Heart left ventricle (tissue), 16 donors: ENCODE results near the gene NFKBIB. TPM values are rescaled to one million over a fixed set of nuclear protein-coding genes. Genes with fewer than 3 reads are reported as not detected.
A peak's percentile ranks its signal among the peaks of the same experiment; 100 is the strongest.

Source experiments
- ATAC-seq, 4 donors: fragments of 200-7000 bp; cut with Tn5 transposase; one replicate each; pipeline ENCODE4 v1.9.1; 2020 to 2022; ENCODE audit warnings: moderate library complexity in 4 of 4, mild to moderate bottlenecking in 3 of 4, moderate number of reproducible peaks in 1 of 4
- DNase-seq, 5 donors: peaks; one replicate each; pipeline ENCODE4 v3.0.0-alpha.2; 2020
- H3K27ac ChIP-seq, 12 donors: fragments of 200-600 bp; sonication (generic) in 4 of 12; one replicate each; pipeline versions ENCODE4 v1.5.0 to v1.8.0; 2016 to 2022; ENCODE audit warnings: mild to moderate bottlenecking in 2 of 12
- H3K27me3 ChIP-seq, 9 donors: fragments of 200-600 bp; sonication (generic) in 2 of 9; one replicate each; pipeline versions ENCODE4 v1.5.1 to v1.8.0; 2016 to 2022; ENCODE audit warnings: mild to moderate bottlenecking in 3 of 9
- H3K36me3 ChIP-seq, 9 donors: fragments of 200-600 bp; sonication (generic) in 2 of 9; one replicate each; pipeline versions ENCODE4 v1.5.0 to v1.8.0; 2018 to 2022; ENCODE audit warnings: mild to moderate bottlenecking in 2 of 9
- H3K4me1 ChIP-seq, 12 donors: fragments of 200-600 bp; sonication (generic) in 4 of 12; one replicate each; pipeline versions ENCODE4 v1.5.0 to v1.8.0; 2016 to 2022; ENCODE audit warnings: mild to moderate bottlenecking in 3 of 12
- H3K4me3 ChIP-seq, 12 donors: fragments of 200-600 bp; sonication (generic) in 4 of 12; one replicate each; pipeline versions ENCODE4 v1.5.0 to v1.8.0; 2017 to 2022; ENCODE audit warnings: mild to moderate bottlenecking in 9 of 12, moderate library complexity in 4 of 12
- H3K9me3 ChIP-seq, 12 donors: fragments of 200-600 bp; sonication (generic) in 4 of 12; one replicate each; pipeline versions ENCODE4 v1.5.0 to v1.8.0; 2016 to 2022; ENCODE audit warnings: mild to moderate bottlenecking in 1 of 12
- POLR2A ChIP-seq, 2 donors: fragments of 450-650 bp; IDR thresholded peaks; one replicate each; pipeline ENCODE4 v1.6.1; 2017; ENCODE audit warnings: antibody characterized with exemption in 2 of 2, mild to moderate bottlenecking in 2 of 2, moderate library complexity in 2 of 2
- WGBS, 4 donors: extraction: QIAGEN DNeasy Blood & Tissue Kit in 2 of 4; methylation state at CpG; one replicate each; pipeline versions ENCODE4 v1.1.5 to v1.1.7; 2013 to 2018; 5-methylcytosine and 5-hydroxymethylcytosine counted together
- intact Hi-C, 10 donors: fragments of 100-400 bp; cut with DNase I; formaldehyde crosslinking; loops; one replicate each; pipeline versions ENCODE4 v1.11.1 to v1.14.2; 2022
- polyA plus RNA-seq, 2 donors: library from polyadenylated mRNA; stranded (reverse); fragments of 200-250 nt; gene quantifications; one replicate each; pipeline ENCODE4 v1.2.3, GENCODE V29; 2013
- total RNA-seq, 9 donors: library from RNA; depleted of rRNA in 2 of 9; stranded (reverse); fragments of >200 nt in 2 of 9; fragmentation: NEBNext Ultra II Directional in 3 of 9; extraction: Animal tissue kit (Norgen Biotek cat#: 25700) in 3 of 9; gene quantifications; one replicate each; pipeline versions ENCODE4 v1.1.0 to v1.2.4, GENCODE V29; 2016 to 2023
- TF ChIP-seq, protein P1 (sequence below), 12 donors: fragments of 200-600 bp; sonication (generic) in 4 of 12; IDR thresholded peaks; one replicate each; pipeline versions ENCODE4 v1.5.0 to v1.8.0; 2018 to 2022; ENCODE audit warnings: antibody characterized with exemption in 12 of 12, mild to moderate bottlenecking in 5 of 12
- donor health status: ischemic (EF 13 %, LVEDD 7.1; RV severe dilation, severe dysfunction).
- donor health status: healthy with polysubstance abuse.
- donor health status: DM: no; HTN: yes; CAD: no.
- donor health status: DM: no; HTN: no; CAD: no.
- donor health status: ischemic (EF 25% LVEDD 6.9; RV normal size, moderate dysfunction).
- donor health status: ischemic (EF 25% LVEDD 5.7; RV mildly dilated, moderate dysfunction).
- donor health status: healthy.
- donor health status: DM: yes; HTN: yes; CAD: no.
- donor health status: ischemic (EF 35%, LVEDD 5.7; RV mildly dilated, moderate dysfunction).
- donor health status: nonischemic (EF 11% LVEDD 7.7; RV severe dilation, severe dysfunction).
- donor health status: DM: yes; HTN: yes; CAD: no.
- donor health status: PGD.
- donor health status: ischemic (EF 29% LVEDD 5.4; RV normal size, mild dysfunction).
- donor health status: nonischemic (EF 23%, LVEDD 6.1; RV moderate dilation, normal function).

Gene NFKBIB
- total and polyA plus RNA-seq, 11 donors: 17.2 to 90.4 (median 24.0) TPM

DNA sequence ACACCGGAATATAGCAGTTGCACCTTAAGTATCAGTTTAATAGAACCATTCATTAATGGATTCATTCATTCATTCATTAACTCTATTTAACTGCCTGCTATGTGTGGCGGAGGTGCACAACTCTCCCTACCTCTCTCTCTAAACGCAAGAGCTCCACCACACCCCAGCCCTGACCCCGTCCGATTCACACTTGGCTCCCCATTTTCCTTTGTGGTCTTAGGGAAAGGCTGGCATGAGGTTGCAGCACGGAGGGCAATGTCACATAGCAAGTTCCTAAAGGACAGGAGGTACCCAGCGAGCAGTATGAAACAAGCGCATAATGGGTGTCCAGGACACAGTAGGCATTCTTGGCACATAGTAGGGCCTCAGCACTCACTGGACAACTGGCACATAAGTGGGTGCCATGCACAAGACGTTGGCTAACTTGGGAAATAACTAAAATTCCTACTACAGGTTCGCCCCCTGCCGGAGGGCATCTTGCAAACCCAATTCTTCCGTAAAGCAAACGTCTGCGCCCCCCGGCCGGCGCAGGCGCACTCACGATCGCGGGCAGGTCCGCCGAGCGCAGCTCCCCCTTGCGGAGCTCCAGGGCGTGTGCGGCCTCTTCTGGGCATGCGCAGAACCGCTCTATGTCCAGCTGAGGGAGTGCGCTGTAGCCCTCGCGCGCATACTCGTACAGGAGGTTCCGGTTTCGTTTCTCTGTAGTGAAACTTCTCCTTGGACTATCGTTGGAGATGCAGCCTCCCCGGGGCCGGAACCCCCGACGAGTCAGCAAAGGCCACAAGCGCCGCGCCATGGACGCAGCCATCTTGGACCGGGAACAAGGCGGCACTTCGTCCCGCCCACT is 30.4 kb downstream of the NFKBIB start, which contains the start of gene SARS2:
SARS2 (minus strand) TSS at position 835 of the 847 bp plus-strand sequence; CDS start at position 808, 27 bp downstream.
- Histone ChIP-seq H3K9me3 (peaks cover 0 to 4% (median 0%) of the 10 kb centered on the region in 12 donors), H3K4me3 (peak within 1 kb of the TSS; percentile 51 to 91 (median 72)), H3K36me3 (peaks cover 0 to 24% (median 20%) of the 10 kb centered on the region in 9 donors), H3K27ac (peak within 1 kb of the TSS; percentile 57 to 94 (median 90)), H3K27me3 (no peaks in the 10 kb centered on the region), H3K4me1 (peaks cover 4 to 43% (median 23%) of the 10 kb centered on the region in 12 donors)
- WGBS, 4 donors: 3% methylated on average over 42 to 49 of the region's 49 CpGs
- TF ChIP-seq, protein P1, sequence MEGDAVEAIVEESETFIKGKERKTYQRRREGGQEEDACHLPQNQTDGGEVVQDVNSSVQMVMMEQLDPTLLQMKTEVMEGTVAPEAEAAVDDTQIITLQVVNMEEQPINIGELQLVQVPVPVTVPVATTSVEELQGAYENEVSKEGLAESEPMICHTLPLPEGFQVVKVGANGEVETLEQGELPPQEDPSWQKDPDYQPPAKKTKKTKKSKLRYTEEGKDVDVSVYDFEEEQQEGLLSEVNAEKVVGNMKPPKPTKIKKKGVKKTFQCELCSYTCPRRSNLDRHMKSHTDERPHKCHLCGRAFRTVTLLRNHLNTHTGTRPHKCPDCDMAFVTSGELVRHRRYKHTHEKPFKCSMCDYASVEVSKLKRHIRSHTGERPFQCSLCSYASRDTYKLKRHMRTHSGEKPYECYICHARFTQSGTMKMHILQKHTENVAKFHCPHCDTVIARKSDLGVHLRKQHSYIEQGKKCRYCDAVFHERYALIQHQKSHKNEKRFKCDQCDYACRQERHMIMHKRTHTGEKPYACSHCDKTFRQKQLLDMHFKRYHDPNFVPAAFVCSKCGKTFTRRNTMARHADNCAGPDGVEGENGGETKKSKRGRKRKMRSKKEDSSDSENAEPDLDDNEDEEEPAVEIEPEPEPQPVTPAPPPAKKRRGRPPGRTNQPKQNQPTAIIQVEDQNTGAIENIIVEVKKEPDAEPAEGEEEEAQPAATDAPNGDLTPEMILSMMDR (IDR thresholded peaks at IDR 0.05): peak; percentile 98 to 100 (median 100)
- no peak for TF ChIP-seq POLR2A (IDR thresholded peaks at IDR 0.05)
- intact Hi-C loops: loop anchor here (1.0 to 10.0 kb wide), 19 partner anchors 29 to 535 kb away; partner anchors contain the start of genes FAM98C (in 6 of the 10), EIF3K (in 3 of the 10), MAP4K1 (in 3 of the 10) and ECH1 (in 1 of the 10)
- DNase-seq (peak; percentile 91 to 97 (median 93)), ATAC-seq (peak; percentile 80 to 90 (median 86))

GRCh38 chr19:38930776-38931520 is 31.2 kb downstream of the NFKBIB start, which contains the start of gene MRPS12:
TSS of gene MRPS12 (plus strand) at chr19:38930944. CDS start at chr19:38931295, 351 bp downstream.
- Histone ChIP-seq H3K27ac (peak within 1 kb of the TSS; percentile 57 to 94 (median 90)), H3K9me3 (peaks cover 0 to 11% (median 0%) of the 10 kb centered on the region in 12 donors), H3K4me1 (peaks cover 4 to 43% (median 23%) of the 10 kb centered on the region in 12 donors), H3K27me3 (no peaks in the 10 kb centered on the region), H3K4me3 (peak within 1 kb of the TSS; percentile 51 to 91 (median 72)), H3K36me3 (peaks cover 0 to 16% (median 12%) of the 10 kb centered on the region in 9 donors)
- peak; percentile 97 to 98 (median 98) for ATAC-seq
- intact Hi-C loops: loop anchor here in 9 of 10 donors (1.0 to 10.0 kb wide), 17 partner anchors 30 to 536 kb away; partner anchors contain the start of genes FAM98C (in 5 of the 9), EIF3K (in 3 of the 9), MAP4K1 (in 3 of the 9) and HNRNPL (in 1 of the 9)
- DNase-seq: peak; percentile 98 to 99 (median 99)
- TF ChIP-seq POLR2A (IDR thresholded peaks at IDR 0.05): peak in 1 of 2 donors; percentile 58
- TF ChIP-seq, protein P1 (IDR thresholded peaks at IDR 0.05): no peak
- 0 to 1% (median 1%) methylated on average over 17 to 40 of the region's 40 CpGs for WGBS, 4 donors

DNA sequence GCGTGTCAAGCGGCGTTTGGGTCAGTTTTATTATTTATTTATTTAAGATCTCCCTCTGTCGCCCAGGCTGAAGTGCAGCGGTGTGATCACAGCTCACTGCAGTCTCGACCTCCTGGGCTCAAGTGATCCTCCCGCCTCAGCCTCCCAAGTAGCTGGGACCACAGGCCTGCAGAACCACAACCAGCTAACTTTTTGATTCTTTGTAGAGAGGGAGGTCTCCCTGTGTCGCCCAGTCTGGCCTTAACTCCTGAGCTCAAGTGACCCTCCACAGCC is 31.7 kb downstream of the NFKBIB start:
- intact Hi-C loops: loop anchor here in 9 of 10 donors (2.0 to 10.0 kb wide), 15 partner anchors 31 to 537 kb away; partner anchors contain the start of genes FAM98C (in 5 of the 9), EIF3K (in 3 of the 9) and MAP4K1 (in 3 of the 9)
- peak overlapping the region; percentile 51 to 91 (median 72) for H3K4me3 ChIP-seq
- DNase-seq (peak in 1 of 5 donors; percentile 20), ATAC-seq (no peak)
- no peaks in the 10 kb centered on the region for H3K27me3 ChIP-seq
- 23 to 34% (median 29%) methylated on average over 8 of the region's 8 CpGs for WGBS, 4 donors
- TF ChIP-seq POLR2A (IDR thresholded peaks at IDR 0.05): no peak
- H3K4me1 ChIP-seq: peaks cover 4 to 43% (median 23%) of the 10 kb centered on the region in 12 donors
- peaks cover 0 to 15% (median 11%) of the 10 kb centered on the region in 9 donors for H3K36me3 ChIP-seq
- H3K27ac ChIP-seq: peak overlapping the region in 11 of 12 donors; percentile 69 to 94 (median 90)
- H3K9me3 ChIP-seq: peaks cover 0 to 11% (median 0%) of the 10 kb centered on the region in 12 donors
